Mucosa of descending colon (tissue), 3 donors: ENCODE results near the gene HSP90B1. TPM values are rescaled to one million over a fixed set of nuclear protein-coding genes. Genes with fewer than 3 reads are reported as not detected.

Source experiments
- ATAC-seq: fragments of 200-7000 bp; cut with Tn5 transposase; one replicate; pipeline ENCODE4 v1.9.1; 2020; ENCODE audit warnings: mild to moderate bottlenecking, moderate library complexity
- DNase-seq, 3 donors: peaks; one replicate each; pipeline ENCODE4 v3.0.0-alpha.2; 2020
- H3K36me3 ChIP-seq: fragments of 200-600 bp; one replicate; pipeline ENCODE4 v1.8.0; 2021; ENCODE audit warnings: low read depth, mild to moderate bottlenecking
- H3K4me1 ChIP-seq: fragments of 200-600 bp; one replicate; pipeline ENCODE4 v1.8.0; 2021; ENCODE audit warnings: low read depth, mild to moderate bottlenecking
- H3K4me3 ChIP-seq: fragments of 200-600 bp; one replicate; pipeline ENCODE4 v1.8.0; 2021; ENCODE audit warnings: mild to moderate bottlenecking
- H3K9me3 ChIP-seq: fragments of 200-600 bp; one replicate; pipeline ENCODE4 v1.8.0; 2021; ENCODE audit warnings: mild to moderate bottlenecking
- intact Hi-C, 2 donors: fragments of 100-400 bp; cut with DNase I in 1 of 2; cut with micrococcal nuclease in 1 of 2; formaldehyde crosslinking; loops; one replicate each; pipeline versions ENCODE4 v1.11.0 to v1.11.1; 2022; cut with DNase I, micrococcal nuclease
- total RNA-seq, 3 donors: library from RNA; stranded (reverse); fragmentation: NEBNext Ultra II Directional in 2 of 3; extraction: Animal tissue kit (Norgen Biotek cat#: 25700) in 2 of 3; gene quantifications; one replicate each; pipeline versions ENCODE4 v1.2.1 to v1.2.4, GENCODE V29; 2021 to 2023
- TF ChIP-seq, protein P1 (sequence below): fragments of 200-600 bp; IDR thresholded peaks from one replicate; pipeline ENCODE4 v1.8.0; 2022; ENCODE audit warnings: antibody characterized with exemption, mild to moderate bottlenecking
- donor health status: DM: no; HTN: no; CAD: no; lungs with moderate emphysema.
- donor health status: DM: no; HTN: no; CAD: no.
- donor health status: DM: no; HTN: yes; CAD: no.

The HSP90B1 gene
- total RNA-seq, 3 donors from 2014 or later: 423 to 471 (median 461) TPM

DNA sequence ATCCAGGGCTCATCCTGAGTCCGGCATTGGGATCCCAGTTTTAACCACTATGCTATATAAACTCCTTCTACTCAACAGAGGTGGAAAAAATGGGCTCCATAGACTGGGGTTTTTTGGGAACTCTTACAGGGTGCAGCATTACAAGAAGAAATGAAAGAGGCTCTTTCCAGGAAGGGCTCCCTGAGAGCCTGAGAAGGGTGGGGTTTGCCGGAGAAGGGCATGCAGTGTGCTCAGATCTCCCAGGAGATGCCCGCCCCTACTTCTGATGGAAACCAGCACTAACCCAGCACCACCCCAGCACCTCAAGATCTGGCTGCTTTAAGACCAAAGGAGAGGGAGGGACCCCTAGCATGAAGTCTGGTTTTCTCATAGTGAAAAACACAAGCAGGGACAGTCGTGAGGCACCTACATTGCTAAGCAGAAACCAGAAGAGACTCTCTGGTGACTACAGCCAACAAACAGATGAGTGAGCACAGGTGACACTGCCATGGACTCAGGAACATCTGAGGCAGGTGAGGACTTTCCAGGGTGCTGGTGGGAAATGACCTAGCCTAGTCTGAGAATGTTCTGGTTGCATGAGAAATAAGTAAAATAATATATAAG, 43.9 kb upstream of the HSP90B1 start:
- DNase-seq: no peak
- Histone ChIP-seq H3K36me3 (no peaks in the 10 kb centered on the region), H3K9me3 (no peaks in the 10 kb centered on the region), H3K4me1 (no peaks in the 10 kb centered on the region), H3K4me3 (no peak overlapping the region)
- intact Hi-C loops: no loop called here
- ATAC-seq: no peak
- TF ChIP-seq, protein P1, sequence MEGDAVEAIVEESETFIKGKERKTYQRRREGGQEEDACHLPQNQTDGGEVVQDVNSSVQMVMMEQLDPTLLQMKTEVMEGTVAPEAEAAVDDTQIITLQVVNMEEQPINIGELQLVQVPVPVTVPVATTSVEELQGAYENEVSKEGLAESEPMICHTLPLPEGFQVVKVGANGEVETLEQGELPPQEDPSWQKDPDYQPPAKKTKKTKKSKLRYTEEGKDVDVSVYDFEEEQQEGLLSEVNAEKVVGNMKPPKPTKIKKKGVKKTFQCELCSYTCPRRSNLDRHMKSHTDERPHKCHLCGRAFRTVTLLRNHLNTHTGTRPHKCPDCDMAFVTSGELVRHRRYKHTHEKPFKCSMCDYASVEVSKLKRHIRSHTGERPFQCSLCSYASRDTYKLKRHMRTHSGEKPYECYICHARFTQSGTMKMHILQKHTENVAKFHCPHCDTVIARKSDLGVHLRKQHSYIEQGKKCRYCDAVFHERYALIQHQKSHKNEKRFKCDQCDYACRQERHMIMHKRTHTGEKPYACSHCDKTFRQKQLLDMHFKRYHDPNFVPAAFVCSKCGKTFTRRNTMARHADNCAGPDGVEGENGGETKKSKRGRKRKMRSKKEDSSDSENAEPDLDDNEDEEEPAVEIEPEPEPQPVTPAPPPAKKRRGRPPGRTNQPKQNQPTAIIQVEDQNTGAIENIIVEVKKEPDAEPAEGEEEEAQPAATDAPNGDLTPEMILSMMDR: no peak

DNA sequence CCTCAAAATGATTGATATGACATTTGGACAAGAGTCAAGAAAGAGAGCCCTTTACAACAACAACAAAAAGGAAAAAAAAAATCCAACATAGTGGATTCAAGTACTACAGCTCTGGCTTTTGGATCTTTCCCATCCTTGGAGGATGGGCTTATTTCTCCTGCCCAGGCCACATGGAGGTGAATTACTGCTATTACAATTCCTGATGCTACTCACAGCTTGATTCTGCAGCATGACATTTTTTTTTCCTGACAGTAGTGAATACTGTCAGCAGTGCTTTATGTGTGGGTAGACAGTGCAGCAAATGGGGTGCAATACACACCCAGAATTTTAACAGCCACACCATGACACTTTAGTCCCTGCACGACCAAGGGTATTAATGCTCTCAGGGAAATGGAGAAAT, 42.5 kb upstream of the HSP90B1 start:
- DNase-seq (no peak), ATAC-seq (no peak)
- Histone ChIP-seq H3K4me1 (no peaks in the 10 kb centered on the region), H3K36me3 (no peaks in the 10 kb centered on the region), H3K9me3 (no peaks in the 10 kb centered on the region), H3K4me3 (no peak overlapping the region)
- TF ChIP-seq, protein P1: no peak
- intact Hi-C loops: no loop called here

GRCh38 chr12:103897316-103897715, 32.9 kb upstream of the HSP90B1 start:
- H3K9me3 ChIP-seq: no peaks in the 10 kb centered on the region
- TF ChIP-seq, protein P1: no peak
- H3K4me3 ChIP-seq: no peak overlapping the region
- DNase-seq: no peak
- ATAC-seq: no peak
- H3K36me3 ChIP-seq: no peaks in the 10 kb centered on the region
- no peaks in the 10 kb centered on the region for H3K4me1 ChIP-seq
- intact Hi-C loops: no loop called here

DNA sequence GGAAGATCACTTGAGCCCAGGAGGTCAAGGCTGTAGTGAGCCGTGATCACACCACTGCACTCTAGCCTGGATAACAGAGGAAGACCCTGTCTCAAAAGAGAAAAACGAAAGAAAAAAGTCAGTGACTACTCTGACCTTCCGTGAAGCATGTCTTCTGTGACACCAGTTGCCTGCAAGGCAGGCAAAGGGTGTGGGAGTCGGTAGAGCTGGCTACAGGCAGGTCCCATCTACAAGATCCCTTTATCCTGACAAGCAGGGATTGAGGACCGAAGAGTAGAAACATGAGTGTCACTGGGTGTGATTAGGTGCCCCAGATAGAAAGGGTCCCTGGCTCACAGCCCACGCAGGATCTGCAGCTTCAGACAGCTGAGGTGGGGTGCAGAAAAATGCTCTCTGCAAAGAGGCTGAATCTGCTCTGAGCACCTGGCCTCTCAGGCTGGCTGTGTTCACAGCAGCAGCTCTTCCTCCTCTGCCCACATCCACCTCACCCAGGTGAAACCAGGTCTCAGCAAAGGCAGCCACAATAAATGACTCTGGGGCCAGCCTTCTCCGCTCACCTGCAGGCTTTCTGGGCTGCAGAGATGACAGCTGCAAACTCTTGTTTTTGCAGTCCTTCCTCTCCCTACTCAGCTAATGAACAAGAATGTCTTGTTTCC, 28.6 kb upstream of the HSP90B1 start:
- TF ChIP-seq, protein P1: no peak
- intact Hi-C loops: no loop called here
- Histone ChIP-seq H3K36me3 (no peaks in the 10 kb centered on the region), H3K4me1 (no peaks in the 10 kb centered on the region), H3K9me3 (no peaks in the 10 kb centered on the region), H3K4me3 (no peak overlapping the region)
- ATAC-seq: peak; percentile 72
- DNase-seq: no peak

GRCh38 chr12:103903993-103904392, 26.2 kb upstream of the HSP90B1 start:
- Histone ChIP-seq H3K36me3 (no peaks in the 10 kb centered on the region), H3K9me3 (no peaks in the 10 kb centered on the region), H3K4me1 (no peaks in the 10 kb centered on the region), H3K4me3 (no peak overlapping the region)
- ATAC-seq (no peak), DNase-seq (no peak)
- intact Hi-C loops: no loop called here
- TF ChIP-seq, protein P1: no peak
